H1 (cell line): ENCODE measurements around the gene IFIT1. TPM values are rescaled to one million over a fixed set of nuclear protein-coding genes. Genes with fewer than 3 reads are reported as not detected.

ENCODE experiments used
- CTCF ChIA-PET: fragments of 300-600 bp; sonication (Branson Sonifier 250); formaldehyde crosslinking; loops from one replicate; lab custom pipeline; 2021; ENCODE audit not compliant: partially characterized antibody; lab: Charles Lee
- POLR2A ChIA-PET: fragments of 300-600 bp; sonication (Branson Sonifier 250); formaldehyde crosslinking; loops from one replicate; lab custom pipeline; 2021; ENCODE audit warnings: inconsistent platforms; ENCODE audit not compliant: partially characterized antibody; lab: Charles Lee
- DNase-seq, 2 experiments: peaks; one replicate each; pipeline versions ENCODE4 v3.0.0 to v3.0.0-alpha.2; 2010 to 2022; ENCODE audit warnings: low spot score in 2 of 2, low read depth in 1 of 2, mixed read lengths in 1 of 2
- FAIRE-seq: peaks from 2 replicates; lab custom pipeline; 2011; peaks lifted over from hg19 to GRCh38; lab: Jason Lieb, UNC
- H2AFZ ChIP-seq: 2 replicates; pipeline ENCODE4 v1.8.1; 2012; ENCODE audit warnings: low read length, inconsistent platforms
- H2AK5ac ChIP-seq: 2 replicates; pipeline ENCODE4 v1.6.1; 2013; ENCODE audit warnings: low read depth, low read length
- H2BK120ac ChIP-seq: replicated peaks from 2 replicates; pipeline ENCODE3; 2013; ENCODE audit warnings: low read depth, low read length, inconsistent platforms
- H2BK12ac ChIP-seq: 2 replicates; pipeline ENCODE4 v1.6.1; 2013; ENCODE audit warnings: low read depth, low read length
- H2BK15ac ChIP-seq: 2 replicates; pipeline ENCODE4 v1.6.1; 2013; ENCODE audit warnings: low read length
- H2BK20ac ChIP-seq: 2 replicates; pipeline ENCODE4 v1.6.1; 2013; ENCODE audit warnings: low read length
- H2BK5ac ChIP-seq: 2 replicates; pipeline ENCODE4 v1.6.1; 2013; ENCODE audit warnings: low read depth, low read length
- H3K14ac ChIP-seq: 2 replicates; pipeline ENCODE4 v1.6.1; 2013; ENCODE audit warnings: inconsistent platforms; ENCODE audit not compliant: insufficient read length
- H3K18ac ChIP-seq: 2 replicates; pipeline ENCODE4 v1.6.1; 2013; ENCODE audit warnings: low read length; ENCODE audit errors: extremely low read depth
- H3K23ac ChIP-seq: 2 replicates; pipeline ENCODE4 v1.6.1; 2013; ENCODE audit warnings: inconsistent platforms; ENCODE audit not compliant: insufficient read length
- H3K23me2 ChIP-seq: 2 replicates; pipeline ENCODE4 v1.6.1; 2013; ENCODE audit warnings: low read depth, low read length
- H3K27ac ChIP-seq: 2 replicates; pipeline ENCODE4 v1.6.1; 2011; ENCODE audit warnings: low read depth, low read length, inconsistent platforms
- H3K27me3 ChIP-seq, 4 experiments: replicated peaks in 1 of 4; 1 replicate in 1 of 4; 2 replicates in 3 of 4; pipeline versions ENCODE4 v1.6.1 to v1.8.1; 2011 to 2013; ENCODE audit warnings: low read length in 3 of 4, mild to moderate bottlenecking in 3 of 4, inconsistent platforms in 2 of 4, mixed read lengths in 2 of 4, moderate library complexity in 1 of 4; ENCODE audit not compliant: control insufficient read depth in 3 of 4, insufficient read depth in 3 of 4; ENCODE audit errors: extremely low read depth in 1 of 4
- H3K36me3 ChIP-seq, 4 experiments: 2 replicates each; pipeline versions ENCODE4 v1.6.1 to v1.8.1; 2011 to 2013; ENCODE audit warnings: mild to moderate bottlenecking in 4 of 4, low read length in 3 of 4, moderate library complexity in 2 of 4, control low read depth in 1 of 4, inconsistent platforms in 1 of 4; ENCODE audit not compliant: insufficient read depth in 4 of 4, control insufficient read depth in 2 of 4
- H3K4ac ChIP-seq: replicated peaks from 2 replicates; pipeline ENCODE3; 2013; ENCODE audit warnings: low read length, low read depth, mixed read lengths, inconsistent platforms; ENCODE audit not compliant: insufficient read length
- H3K4me1 ChIP-seq, 4 experiments: replicated peaks in 1 of 4; 1 replicate in 1 of 4; 2 replicates in 3 of 4; pipeline versions ENCODE4 v1.6.1 to v1.8.1; 2011 to 2013; ENCODE audit warnings: low read length in 3 of 4, inconsistent platforms in 2 of 4, mixed read lengths in 1 of 4; ENCODE audit not compliant: insufficient read depth in 4 of 4, control insufficient read depth in 3 of 4
- H3K4me2 ChIP-seq, 2 experiments: 2 replicates each; pipeline versions ENCODE4 v1.6.1 to v1.8.1; 2011 to 2013; ENCODE audit warnings: low read depth in 2 of 2, low read length in 2 of 2, control low read depth in 1 of 2, inconsistent platforms in 1 of 2, mild to moderate bottlenecking in 1 of 2; ENCODE audit not compliant: insufficient read depth in 1 of 2
- H3K4me3 ChIP-seq, 4 experiments: fragments of 200-600, 300-600 bp in 1 of 4; sonication (generic), shearing (Covaris generic), sonication (Bioruptor Twin) in 1 of 4; 2 replicates each; pipeline versions ENCODE4 v1.5.1 to v1.8.1; 2011 to 2016; ENCODE audit warnings: low read length in 4 of 4, low read depth in 3 of 4, control low read depth in 2 of 4, inconsistent platforms in 2 of 4, mild to moderate bottlenecking in 2 of 4, mixed read lengths in 1 of 4, moderate library complexity in 1 of 4; ENCODE audit not compliant: insufficient read depth in 2 of 4; ENCODE audit errors: extremely low read depth in 1 of 4
- H3K56ac ChIP-seq: replicated peaks from 2 replicates; pipeline ENCODE3; 2013; ENCODE audit warnings: low read depth, mild to moderate bottlenecking, mixed read lengths, low read length, inconsistent platforms; ENCODE audit not compliant: insufficient read length
- H3K79me1 ChIP-seq: 2 replicates; pipeline ENCODE4 v1.6.1; 2013; ENCODE audit warnings: low read depth, low read length, control low read depth
- H3K79me2 ChIP-seq, 2 experiments: 2 replicates each; pipeline versions ENCODE4 v1.6.1 to v1.8.1; 2012 to 2013; ENCODE audit warnings: low read length in 2 of 2, mild to moderate bottlenecking in 2 of 2, inconsistent platforms in 1 of 2; ENCODE audit not compliant: insufficient read depth in 2 of 2, control insufficient read depth in 1 of 2
- H3K9ac ChIP-seq, 4 experiments: replicated peaks in 1 of 4; 1 replicate in 1 of 4; 2 replicates in 3 of 4; pipeline versions ENCODE4 v1.6.1 to v1.8.1; 2011 to 2013; ENCODE audit warnings: low read depth in 3 of 4, low read length in 3 of 4, control low read depth in 2 of 4, mild to moderate bottlenecking in 2 of 4, moderate library complexity in 2 of 4, inconsistent platforms in 1 of 4; ENCODE audit errors: extremely low read depth in 1 of 4
- H3K9me3 ChIP-seq, 2 experiments: 2 replicates each; pipeline versions ENCODE4 v1.6.1 to v1.8.1; 2012 to 2013; ENCODE audit warnings: mild to moderate bottlenecking in 2 of 2, moderate library complexity in 2 of 2, control low read depth in 1 of 2, inconsistent platforms in 1 of 2, low read depth in 1 of 2, low read length in 1 of 2, mixed read lengths in 1 of 2; ENCODE audit not compliant: insufficient read depth in 2 of 2
- H4K20me1 ChIP-seq, 2 experiments: replicated peaks in 1 of 2; 2 replicates each; pipeline versions ENCODE3 to v1.8.1; 2011 to 2013; ENCODE audit warnings: inconsistent platforms in 2 of 2, low read length in 2 of 2, mild to moderate bottlenecking in 1 of 2; ENCODE audit not compliant: insufficient read depth in 2 of 2, control insufficient read depth in 1 of 2
- H4K5ac ChIP-seq: 2 replicates; pipeline ENCODE4 v1.6.1; 2013; ENCODE audit warnings: low read length, low read depth, mixed read lengths, inconsistent platforms; ENCODE audit not compliant: insufficient read length
- H4K8ac ChIP-seq: 2 replicates; pipeline ENCODE4 v1.8.0; 2013; ENCODE audit warnings: mild to moderate bottlenecking, moderate library complexity, low read length, inconsistent platforms; ENCODE audit not compliant: insufficient read depth; ENCODE audit errors: extremely low read depth
- H4K91ac ChIP-seq: replicated peaks from 2 replicates; pipeline ENCODE3; 2013; ENCODE audit warnings: low read length, mixed read lengths, inconsistent platforms; ENCODE audit not compliant: insufficient read length
- CTCF ChIP-seq, 3 experiments: IDR thresholded peaks; 1 replicate in 2 of 3; 2 replicates in 1 of 3; pipeline versions ENCODE4 v1.5.1 to v1.6.1; 2011; ENCODE audit warnings: low read length in 3 of 3, mild to moderate bottlenecking in 3 of 3, inconsistent platforms in 2 of 3, low read depth in 1 of 3, moderate library complexity in 1 of 3; ENCODE audit not compliant: insufficient read depth in 1 of 3; ENCODE audit errors: control extremely low read depth in 1 of 3
- RAD21 ChIP-seq, 2 experiments: IDR thresholded peaks in 1 of 2; conservative IDR thresholded peaks in 1 of 2; 2 replicates each; pipeline ENCODE4 v1.6.1; 2011; ENCODE audit warnings: low read depth in 2 of 2, low read length in 2 of 2, improper control_type of control experiment in 1 of 2, inconsistent platforms in 1 of 2, mild to moderate bottlenecking in 1 of 2, moderate library complexity in 1 of 2
- SAP30 ChIP-seq: fragments of 300-600 bp; sonication (generic); IDR thresholded peaks from 2 replicates; pipeline ENCODE4 v1.7.1; 2012; ENCODE audit warnings: low read length, moderate library complexity, mild to moderate bottlenecking, inconsistent platforms; ENCODE audit not compliant: insufficient read depth, insufficient replicate concordance
- WGBS, 2 experiments: shearing (Covaris generic) in 1 of 2; methylation state at CpG; one replicate each; pipeline versions ENCODE4 v1.1.6 to v1.1.7; 2013 to 2015; ENCODE audit warnings: low lambda C conversion rate in 2 of 2, mixed read lengths in 2 of 2, inconsistent platforms in 1 of 2, low coverage in 1 of 2, missing lambda C conversion rate in 1 of 2; ENCODE audit not compliant: insufficient replicate concordance in 2 of 2, insufficient coverage in 1 of 2, insufficient read length in 1 of 2; ENCODE audit errors: extremely low coverage in 1 of 2, missing lambda C conversion rate in 1 of 2; 5-methylcytosine and 5-hydroxymethylcytosine counted together
- polyA plus RNA-seq, 7 experiments: library from polyadenylated mRNA; depleted of rRNA in 3 of 7; stranded (reverse) in 5 of 7; unstranded in 2 of 7; fragments of >200 nt in 5 of 7; fragments of 200-250 nt in 2 of 7; gene quantifications; 1 replicate in 5 of 7; 2 replicates in 1 of 7; 4 replicates in 1 of 7; pipeline versions ENCODE4 v1.2.1 to v1.2.3, GENCODE V29; 2011 to 2013; ENCODE audit warnings: missing spikeins in 2 of 7, mixed read lengths in 2 of 7
- total RNA-seq: library from RNA; stranded (reverse); fragmentation: NEBNext Ultra II Directional; extraction: Animal tissue kit (Norgen Biotek cat#: 25700); gene quantifications from 2 replicates; pipeline ENCODE4 v1.2.1, GENCODE V29; 2021

IFIT1 gene
- total and polyA plus RNA-seq, 2 of the 8 experiments (the other 6 are each of a cell fraction or from before 2014, with no cell fraction given) = 0.94 to 1.5 TPM

- Histone ChIP-seq H3K18ac (0 out of 2 replicates have a peak overlapping the region, but pooled peaks have one; percentile 1), H3K4ac (no peak overlapping the region), H2BK120ac (no peak overlapping the region), H3K4me2 (no peak overlapping the region), H2AK5ac (no peak overlapping the region), H2BK15ac (no peak overlapping the region), H3K79me2 (no peaks in the 10 kb centered on the region), H4K91ac (no peak overlapping the region), H3K9me3 (no peaks in the 10 kb centered on the region), H4K5ac (no peak overlapping the region), H3K36me3 (no peaks in the 10 kb centered on the region)
- 65% methylated on average over 5 of the region's 5 CpGs; no CpG with 5 or more reads in 1 of the 2 experiments for WGBS, 2 experiments
- no peak for FAIRE-seq
- DNase-seq = no peak
- no peak for TF ChIP-seq SAP30
- TF ChIP-seq CTCF (IDR thresholded peaks at IDR 0.05; ENCODE audit: control extremely low read depth in 1 of 3, insufficient read depth in 1 of 3, low read depth in 1 of 3, low read length in 3 of 3) = peak in 2 of 3 experiments; percentile 29 to 49; a peak in 2 of 4 replicates
- peak; percentile 50 to 51 for TF ChIP-seq RAD21 (IDR thresholded peaks at IDR 0.05 in 1 of 2, conservative IDR thresholded peaks at IDR 0.05 in 1 of 2; ENCODE audit: low read depth in 2 of 2, low read length in 2 of 2)
- TF ChIP-seq, all 59 proteins: peak for 2
- Histone ChIP-seq H3K23me2 (no peaks in the 10 kb centered on the region; the same call in 1 of the 2 replicates), H2BK12ac (no peak overlapping the region), H3K9ac (no peak overlapping the region; a peak in 1 of 7 replicates), H3K79me1 (no peaks in the 10 kb centered on the region), H3K23ac (no peak overlapping the region), H3K27ac (no peak overlapping the region), H3K14ac (no peak overlapping the region), H3K27me3 (no peaks in the 10 kb centered on the region), H2BK20ac (peak overlapping the region; percentile 9; the same call in 1 of the 2 replicates), H3K4me1 (peaks cover 0 to 6% (median 0%) of the 10 kb centered on the region in 4 experiments; a peak in 1 of 7 replicates), H2AFZ (peak overlapping the region; percentile 23; the same call in 1 of the 2 replicates), H2BK5ac (peak overlapping the region; percentile 69; the same call in 1 of the 2 replicates), H4K20me1 (no peaks in the 10 kb centered on the region), H3K56ac (no peak overlapping the region), H3K4me3 (no peak overlapping the region), H4K8ac (no peak overlapping the region)
- POLR2A ChIA-PET = interaction anchor here (1.3 to 1.4 kb wide), 2 partner anchors 9 to 39 kb away, joined by 4 to 5 read pairs; partner anchors contain the start of gene IFIT1B
- CTCF ChIA-PET = interaction anchor here (0.5 to 5.4 kb wide), 46 partner anchors 9 to 534 kb away, joined by 3 to 64 read pairs (median 5); partner anchors contain the start of genes IFIT1, IFIT1B, IFIT2 and LIPA
Measured at GRCh38 chr10:89369156-89370105, 23.0 kb upstream of the IFIT1 start.
